Measurements from ENCODE around the gene KANK2. TPM values are rescaled to one million over a fixed set of nuclear protein-coding genes. Genes with fewer than 3 reads are reported as not detected.

Gene KANK2
- total RNA-seq, 1 experiment from 2014 or later, result 35.1 TPM

DNA sequence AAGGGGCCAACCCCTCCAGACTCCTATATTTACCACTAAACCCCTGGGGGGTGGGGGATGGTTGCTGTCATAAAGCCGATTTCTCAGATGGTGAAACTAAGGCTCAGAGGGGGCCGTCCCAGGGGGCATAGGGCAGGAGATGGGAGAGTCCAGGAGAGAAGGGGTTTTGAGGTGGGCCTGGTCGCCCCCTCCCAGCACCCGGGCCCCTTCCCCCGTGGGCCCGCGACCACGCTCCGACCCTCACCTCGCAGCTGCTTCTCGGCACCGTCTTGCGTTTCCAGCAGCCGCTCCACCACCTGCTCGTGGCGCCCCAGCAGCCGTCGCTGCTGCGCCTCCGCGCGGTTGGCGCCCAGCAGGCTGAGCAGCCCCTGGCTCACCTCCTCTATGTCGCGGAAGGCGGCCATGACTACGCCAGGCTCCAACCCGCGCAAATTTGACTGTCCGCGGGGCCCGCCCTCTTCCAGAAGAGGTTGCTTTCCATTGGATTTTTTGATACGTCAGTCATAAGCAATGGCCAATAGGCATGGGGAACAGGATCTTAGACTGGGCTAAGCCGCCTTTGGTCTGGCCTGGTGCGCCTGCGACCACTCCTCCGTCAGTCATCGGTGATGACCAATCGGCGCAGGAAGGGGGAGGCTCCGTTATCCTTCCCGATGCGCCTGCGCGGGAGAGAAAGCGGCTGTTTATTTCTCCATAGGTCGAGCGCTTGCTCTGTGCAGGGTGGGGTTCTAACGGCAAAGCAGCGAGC lies 41.8 kb downstream of the KANK2 start, which contains the start of gene SPC24 (continued):
- TF ChIP-seq, protein P1, sequence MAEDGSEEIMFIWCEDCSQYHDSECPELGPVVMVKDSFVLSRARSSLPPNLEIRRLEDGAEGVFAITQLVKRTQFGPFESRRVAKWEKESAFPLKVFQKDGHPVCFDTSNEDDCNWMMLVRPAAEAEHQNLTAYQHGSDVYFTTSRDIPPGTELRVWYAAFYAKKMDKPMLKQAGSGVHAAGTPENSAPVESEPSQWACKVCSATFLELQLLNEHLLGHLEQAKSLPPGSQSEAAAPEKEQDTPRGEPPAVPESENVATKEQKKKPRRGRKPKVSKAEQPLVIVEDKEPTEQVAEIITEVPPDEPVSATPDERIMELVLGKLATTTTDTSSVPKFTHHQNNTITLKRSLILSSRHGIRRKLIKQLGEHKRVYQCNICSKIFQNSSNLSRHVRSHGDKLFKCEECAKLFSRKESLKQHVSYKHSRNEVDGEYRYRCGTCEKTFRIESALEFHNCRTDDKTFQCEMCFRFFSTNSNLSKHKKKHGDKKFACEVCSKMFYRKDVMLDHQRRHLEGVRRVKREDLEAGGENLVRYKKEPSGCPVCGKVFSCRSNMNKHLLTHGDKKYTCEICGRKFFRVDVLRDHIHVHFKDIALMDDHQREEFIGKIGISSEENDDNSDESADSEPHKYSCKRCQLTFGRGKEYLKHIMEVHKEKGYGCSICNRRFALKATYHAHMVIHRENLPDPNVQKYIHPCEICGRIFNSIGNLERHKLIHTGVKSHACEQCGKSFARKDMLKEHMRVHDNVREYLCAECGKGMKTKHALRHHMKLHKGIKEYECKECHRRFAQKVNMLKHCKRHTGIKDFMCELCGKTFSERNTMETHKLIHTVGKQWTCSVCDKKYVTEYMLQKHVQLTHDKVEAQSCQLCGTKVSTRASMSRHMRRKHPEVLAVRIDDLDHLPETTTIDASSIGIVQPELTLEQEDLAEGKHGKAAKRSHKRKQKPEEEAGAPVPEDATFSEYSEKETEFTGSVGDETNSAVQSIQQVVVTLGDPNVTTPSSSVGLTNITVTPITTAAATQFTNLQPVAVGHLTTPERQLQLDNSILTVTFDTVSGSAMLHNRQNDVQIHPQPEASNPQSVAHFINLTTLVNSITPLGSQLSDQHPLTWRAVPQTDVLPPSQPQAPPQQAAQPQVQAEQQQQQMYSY (CRISPR knock-in tag; IDR thresholded peaks at IDR 0.05), result no peak
- 0 out of 2 replicates have a peak, but pooled peaks have one; percentile 64 for TF ChIP-seq ESRRA (CRISPR knock-in tag; IDR thresholded peaks at IDR 0.05; ENCODE audit: borderline replicate concordance)
- TF ChIP-seq ZNF396 (CRISPR knock-in tag; IDR thresholded peaks at IDR 0.05; ENCODE audit: borderline replicate concordance), result no peak
- no peak for TF ChIP-seq OVOL2 (CRISPR knock-in tag; IDR thresholded peaks at IDR 0.05; ENCODE audit: borderline replicate concordance)
- TF ChIP-seq ZBTB43 (CRISPR knock-in tag; IDR thresholded peaks at IDR 0.05), result peak; percentile 57; the same call in 1 of the 2 replicates
- no peak for TF ChIP-seq NR3C1 (CRISPR knock-in tag; conservative IDR thresholded peaks at IDR 0.05; ENCODE audit: low read depth)
- TF ChIP-seq, protein P2, sequence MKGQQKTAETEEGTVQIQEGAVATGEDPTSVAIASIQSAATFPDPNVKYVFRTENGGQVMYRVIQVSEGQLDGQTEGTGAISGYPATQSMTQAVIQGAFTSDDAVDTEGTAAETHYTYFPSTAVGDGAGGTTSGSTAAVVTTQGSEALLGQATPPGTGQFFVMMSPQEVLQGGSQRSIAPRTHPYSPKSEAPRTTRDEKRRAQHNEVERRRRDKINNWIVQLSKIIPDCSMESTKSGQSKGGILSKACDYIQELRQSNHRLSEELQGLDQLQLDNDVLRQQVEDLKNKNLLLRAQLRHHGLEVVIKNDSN (CRISPR knock-in tag; IDR thresholded peaks at IDR 0.05), result peak; percentile 31; the same call in 1 of the 2 replicates
- TF ChIP-seq, protein P3, sequence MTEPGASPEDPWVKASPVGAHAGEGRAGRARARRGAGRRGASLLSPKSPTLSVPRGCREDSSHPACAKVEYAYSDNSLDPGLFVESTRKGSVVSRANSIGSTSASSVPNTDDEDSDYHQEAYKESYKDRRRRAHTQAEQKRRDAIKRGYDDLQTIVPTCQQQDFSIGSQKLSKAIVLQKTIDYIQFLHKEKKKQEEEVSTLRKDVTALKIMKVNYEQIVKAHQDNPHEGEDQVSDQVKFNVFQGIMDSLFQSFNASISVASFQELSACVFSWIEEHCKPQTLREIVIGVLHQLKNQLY (CRISPR knock-in tag; IDR thresholded peaks at IDR 0.05), result no peak
- TF ChIP-seq, protein P4, sequence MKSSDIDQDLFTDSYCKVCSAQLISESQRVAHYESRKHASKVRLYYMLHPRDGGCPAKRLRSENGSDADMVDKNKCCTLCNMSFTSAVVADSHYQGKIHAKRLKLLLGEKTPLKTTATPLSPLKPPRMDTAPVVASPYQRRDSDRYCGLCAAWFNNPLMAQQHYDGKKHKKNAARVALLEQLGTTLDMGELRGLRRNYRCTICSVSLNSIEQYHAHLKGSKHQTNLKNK (CRISPR knock-in tag; IDR thresholded peaks at IDR 0.05), result no peak
- peak; percentile 96 for TF ChIP-seq MYBL2 (CRISPR knock-in tag; IDR thresholded peaks at IDR 0.05)
- TF ChIP-seq MXD4 (CRISPR knock-in tag; IDR thresholded peaks at IDR 0.05; ENCODE audit: borderline replicate concordance), result no peak
- TF ChIP-seq ZNF423 (CRISPR knock-in tag; IDR thresholded peaks at IDR 0.05), result no peak
- TF ChIP-seq, protein P5, sequence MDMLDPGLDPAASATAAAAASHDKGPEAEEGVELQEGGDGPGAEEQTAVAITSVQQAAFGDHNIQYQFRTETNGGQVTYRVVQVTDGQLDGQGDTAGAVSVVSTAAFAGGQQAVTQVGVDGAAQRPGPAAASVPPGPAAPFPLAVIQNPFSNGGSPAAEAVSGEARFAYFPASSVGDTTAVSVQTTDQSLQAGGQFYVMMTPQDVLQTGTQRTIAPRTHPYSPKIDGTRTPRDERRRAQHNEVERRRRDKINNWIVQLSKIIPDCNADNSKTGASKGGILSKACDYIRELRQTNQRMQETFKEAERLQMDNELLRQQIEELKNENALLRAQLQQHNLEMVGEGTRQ (CRISPR knock-in tag; IDR thresholded peaks at IDR 0.05), result no peak
- no peak for TF ChIP-seq TP53 (CRISPR knock-in tag; IDR thresholded peaks at IDR 0.05)
- peak; percentile 75; the same call in 1 of the 2 replicates for TF ChIP-seq RELA (CRISPR knock-in tag; IDR thresholded peaks at IDR 0.05; ENCODE audit: borderline replicate concordance)
- TF ChIP-seq, protein P6, sequence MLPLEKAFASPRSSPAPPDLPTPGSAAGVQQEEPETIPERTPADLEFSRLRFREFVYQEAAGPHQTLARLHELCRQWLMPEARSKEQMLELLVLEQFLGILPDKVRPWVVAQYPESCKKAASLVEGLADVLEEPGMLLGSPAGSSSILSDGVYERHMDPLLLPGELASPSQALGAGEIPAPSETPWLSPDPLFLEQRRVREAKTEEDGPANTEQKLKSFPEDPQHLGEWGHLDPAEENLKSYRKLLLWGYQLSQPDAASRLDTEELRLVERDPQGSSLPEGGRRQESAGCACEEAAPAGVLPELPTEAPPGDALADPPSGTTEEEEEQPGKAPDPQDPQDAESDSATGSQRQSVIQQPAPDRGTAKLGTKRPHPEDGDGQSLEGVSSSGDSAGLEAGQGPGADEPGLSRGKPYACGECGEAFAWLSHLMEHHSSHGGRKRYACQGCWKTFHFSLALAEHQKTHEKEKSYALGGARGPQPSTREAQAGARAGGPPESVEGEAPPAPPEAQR (CRISPR knock-in tag; IDR thresholded peaks at IDR 0.05), result no peak
- TF ChIP-seq SP1 (CRISPR knock-in tag; conservative IDR thresholded peaks at IDR 0.05), result peak; percentile 90
- peak; percentile 85 for TF ChIP-seq GABPB1 (CRISPR knock-in tag; IDR thresholded peaks at IDR 0.05)
- TF ChIP-seq GRHL2 (CRISPR knock-in tag; IDR thresholded peaks at IDR 0.05; ENCODE audit: insufficient replicate concordance, severe bottlenecking), result no peak
- TF ChIP-seq ZNF232 (CRISPR knock-in tag; IDR thresholded peaks at IDR 0.05), result no peak
- no peak for TF ChIP-seq CBFB (CRISPR knock-in tag; IDR thresholded peaks at IDR 0.05; ENCODE audit: low read depth)
- TF ChIP-seq NR1H2 (CRISPR knock-in tag; IDR thresholded peaks at IDR 0.05), result no peak
- no peak for TF ChIP-seq ATF1 (CRISPR knock-in tag; IDR thresholded peaks at IDR 0.05)
- TF ChIP-seq JUN (CRISPR knock-in tag; IDR thresholded peaks at IDR 0.05), result peak; percentile 66; the same call in 1 of the 2 replicates
- TF ChIP-seq IRF2 (CRISPR knock-in tag; IDR thresholded peaks at IDR 0.05; ENCODE audit: borderline replicate concordance, low read depth), result no peak
- TF ChIP-seq ETV6 (CRISPR knock-in tag; IDR thresholded peaks at IDR 0.05), result 0 out of 2 replicates have a peak, but pooled peaks have one; percentile 17
- no peak for TF ChIP-seq ELF4 (CRISPR knock-in tag; IDR thresholded peaks at IDR 0.05; ENCODE audit: low read depth)
- TF ChIP-seq E2F1 (CRISPR knock-in tag; IDR thresholded peaks at IDR 0.05), result peak; percentile 73; the same call in 1 of the 2 replicates
- no peak; the same call in 1 of the 2 replicates for TF ChIP-seq CREM (CRISPR knock-in tag; IDR thresholded peaks at IDR 0.05)
